ENCODE data around the gene DDX3X. TPM values are rescaled to one million over a fixed set of nuclear protein-coding genes. Genes with fewer than 3 reads are reported as not detected.
"Not testable (repeated sequence)": the region's sequence is repeated elsewhere in the genome, so short reads cannot be mapped to it uniquely, and the experiment has no call there.

Gene DDX3X
- total RNA-seq, 1 experiment from 2014 or later, result 266 TPM

- in situ Hi-C loops (cut with HindIII; ENCODE audit: low pct_unique_long_range_greater_than_20kb, low sequenced_read_pairs), result no loop called here
- no peaks in the 10 kb centered on the region for H3K27me3 ChIP-seq (ENCODE audit: control insufficient read depth, insufficient read depth, low read length)
- H3K9me3 ChIP-seq (ENCODE audit: control insufficient read depth, insufficient read depth, low read depth, low read length), result no peaks in the 10 kb centered on the region
- H3K4me1 ChIP-seq (ENCODE audit: control insufficient read depth, insufficient read depth, low read length), result no peaks in the 10 kb centered on the region
- CTCF ChIA-PET, result no interaction called here
- intact Hi-C loops (cut with micrococcal nuclease; ENCODE audit: unreplicated experiment), result no loop called here
- ATAC-seq (no peak), DNase-seq (ENCODE audit: low read depth, low spot score) (no peak)
- no TSS peak for BruUV-seq (replicated peaks)
- POLR2A ChIA-PET, result no interaction called here
- H3K36me3 ChIP-seq (ENCODE audit: control insufficient read depth, insufficient read depth, low read length), result no peaks in the 10 kb centered on the region
- H3K4me3 ChIP-seq (ENCODE audit: low read depth in 2 of 2, low read length in 2 of 2), result no peak overlapping the region
- no peak overlapping the region for H3K27ac ChIP-seq (ENCODE audit: low read length)
- no peak for TF ChIP-seq REST (IDR thresholded peaks at IDR 0.05; ENCODE audit: insufficient read depth in 1 of 2, low read depth in 2 of 2, low read length in 1 of 2)
- TF ChIP-seq CTCF (IDR thresholded peaks at IDR 0.05), result no peak
- no peak for TF ChIP-seq POLR2AphosphoS5 (IDR thresholded peaks at IDR 0.05; ENCODE audit: low read depth, low read length)
- no peak for TF ChIP-seq TCF7L2 (IDR thresholded peaks at IDR 0.05; ENCODE audit: low read depth, low read length)
- TF ChIP-seq SIN3A (IDR thresholded peaks at IDR 0.05; ENCODE audit: borderline replicate concordance, insufficient read depth, low read depth, low read length), result no peak
Observed at GRCh38 chrX:41314881-41315280, 19.1 kb upstream of the DDX3X start.

- CTCF ChIA-PET; H3K4me3 ChIP-seq (ENCODE audit: low read depth in 2 of 2, low read length in 2 of 2); ATAC-seq; H3K27ac ChIP-seq (ENCODE audit: low read length); intact Hi-C loops (cut with micrococcal nuclease; ENCODE audit: unreplicated experiment); H3K4me1 ChIP-seq (ENCODE audit: control insufficient read depth, insufficient read depth, low read length); H3K9me3 ChIP-seq (ENCODE audit: control insufficient read depth, insufficient read depth, low read depth, low read length); H3K27me3 ChIP-seq (ENCODE audit: control insufficient read depth, insufficient read depth, low read length); DNase-seq (ENCODE audit: low read depth, low spot score); BruUV-seq (replicated peaks); H3K36me3 ChIP-seq (ENCODE audit: control insufficient read depth, insufficient read depth, low read length); in situ Hi-C loops (cut with HindIII; ENCODE audit: low pct_unique_long_range_greater_than_20kb, low sequenced_read_pairs): not testable (repeated sequence)
- POLR2A ChIA-PET, result interaction anchor here (0.6 kb wide), 1 partner anchor 392 kb away, joined by 9 read pairs; no protein-coding TSS in a partner anchor
Observed at GRCh38 chrX:41316266-41316665, 17.7 kb upstream of the DDX3X start.

GRCh38 chrX:41317477-41318208 lies 16.3 kb upstream of the DDX3X start:
- no peaks in the 10 kb centered on the region for H3K27me3 ChIP-seq (ENCODE audit: control insufficient read depth, insufficient read depth, low read length)
- ATAC-seq (no peak), DNase-seq (ENCODE audit: low read depth, low spot score) (no peak)
- in situ Hi-C loops (cut with HindIII; ENCODE audit: low pct_unique_long_range_greater_than_20kb, low sequenced_read_pairs) (no loop called here), intact Hi-C loops (cut with micrococcal nuclease; ENCODE audit: unreplicated experiment) (no loop called here)
- no peaks in the 10 kb centered on the region for H3K9me3 ChIP-seq (ENCODE audit: control insufficient read depth, insufficient read depth, low read depth, low read length)
- TF ChIP-seq SIN3A (IDR thresholded peaks at IDR 0.05; ENCODE audit: borderline replicate concordance, insufficient read depth, low read depth, low read length) (no peak), TCF7L2 (IDR thresholded peaks at IDR 0.05; ENCODE audit: low read depth, low read length) (no peak), POLR2AphosphoS5 (IDR thresholded peaks at IDR 0.05; ENCODE audit: low read depth, low read length) (no peak), CTCF (IDR thresholded peaks at IDR 0.05) (no peak), REST (IDR thresholded peaks at IDR 0.05; ENCODE audit: insufficient read depth in 1 of 2, low read depth in 2 of 2, low read length in 1 of 2) (no peak)
- H3K27ac ChIP-seq (ENCODE audit: low read length), result no peak overlapping the region
- H3K4me3 ChIP-seq (ENCODE audit: low read depth in 2 of 2, low read length in 2 of 2), result no peak overlapping the region
- BruUV-seq (replicated peaks), result no TSS peak
- ChIA-PET POLR2A (interaction anchor here (0.7 kb wide), 1 partner anchor 849 kb away, joined by 4 read pairs; no protein-coding TSS in a partner anchor), CTCF (no interaction called here)
- H3K4me1 ChIP-seq (ENCODE audit: control insufficient read depth, insufficient read depth, low read length), result no peaks in the 10 kb centered on the region
- H3K36me3 ChIP-seq (ENCODE audit: control insufficient read depth, insufficient read depth, low read length), result no peaks in the 10 kb centered on the region

All from Panc1 (cell line).